ENCODE measurements around the gene MRPS22.

MRPS22 gene

DNA sequence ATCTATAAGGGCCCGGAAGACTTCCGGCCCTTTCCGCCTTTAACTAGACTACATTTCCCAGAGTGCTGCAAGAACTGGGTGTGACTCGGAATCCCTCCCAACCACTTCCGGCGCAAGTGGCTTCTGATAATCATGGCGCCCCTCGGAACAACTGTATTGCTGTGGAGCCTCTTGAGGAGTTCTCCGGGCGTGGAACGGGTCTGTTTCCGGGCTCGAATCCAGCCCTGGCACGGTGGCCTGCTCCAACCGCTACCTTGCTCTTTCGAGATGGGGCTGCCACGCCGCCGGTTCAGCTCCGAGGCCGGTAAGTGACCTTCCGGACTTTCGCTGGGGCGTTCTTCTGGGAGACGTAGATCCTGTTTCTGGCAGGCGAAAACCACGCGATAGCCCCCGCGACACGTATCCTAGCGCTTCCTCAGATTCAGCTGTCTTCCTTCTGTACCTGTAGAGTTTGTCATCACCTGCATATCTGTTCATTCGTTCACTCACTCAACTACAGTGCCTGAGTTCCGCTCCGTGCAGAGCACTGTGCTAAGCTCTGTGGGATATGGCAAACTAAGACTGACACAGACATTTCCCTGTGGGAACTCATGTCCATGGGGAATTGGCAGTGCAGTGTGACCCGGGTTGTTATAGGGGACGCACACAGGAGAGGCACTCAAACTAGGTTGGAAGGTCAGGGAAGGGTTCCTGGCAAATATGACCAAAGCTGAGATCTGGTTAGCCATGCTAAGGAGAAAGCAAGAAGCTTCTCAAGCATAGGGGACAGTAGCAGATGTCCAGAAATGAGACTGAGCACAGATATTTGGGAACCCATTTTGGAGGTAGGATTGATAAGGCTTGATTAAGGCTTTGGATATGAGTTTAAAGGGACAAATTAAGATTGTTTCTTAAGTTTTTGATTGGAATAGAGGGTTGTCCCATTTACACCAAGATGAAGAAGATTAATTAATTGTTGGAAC is at the start of gene MRPS22:
TSS of gene MRPS22 (plus strand) at position 126 of the 962 bp plus-strand sequence. CDS start at position 133, 7 bp downstream.
- peak; percentile 89 for DNase-seq

DNA sequence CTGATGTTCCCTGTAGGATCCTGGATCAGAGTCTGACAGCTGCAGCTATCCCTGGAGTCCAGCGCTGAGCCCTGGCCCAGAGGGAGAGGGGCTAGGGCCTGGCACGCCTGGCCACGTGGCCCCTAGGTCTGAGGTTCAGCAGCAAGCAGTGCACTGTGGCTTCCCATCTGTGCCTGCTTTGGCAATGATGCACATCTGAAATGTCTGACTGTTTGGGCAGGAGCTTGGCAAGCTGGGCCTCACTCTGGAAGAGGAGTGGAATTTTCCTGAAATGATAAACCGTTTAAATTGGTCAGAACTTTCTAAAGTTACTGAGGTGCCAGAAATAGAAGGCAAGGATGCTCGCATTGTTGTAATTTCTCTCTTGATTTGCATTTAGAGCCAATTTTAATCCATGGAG is 48.8 kb upstream of the MRPS22 start:
- no peak for DNase-seq

DNA sequence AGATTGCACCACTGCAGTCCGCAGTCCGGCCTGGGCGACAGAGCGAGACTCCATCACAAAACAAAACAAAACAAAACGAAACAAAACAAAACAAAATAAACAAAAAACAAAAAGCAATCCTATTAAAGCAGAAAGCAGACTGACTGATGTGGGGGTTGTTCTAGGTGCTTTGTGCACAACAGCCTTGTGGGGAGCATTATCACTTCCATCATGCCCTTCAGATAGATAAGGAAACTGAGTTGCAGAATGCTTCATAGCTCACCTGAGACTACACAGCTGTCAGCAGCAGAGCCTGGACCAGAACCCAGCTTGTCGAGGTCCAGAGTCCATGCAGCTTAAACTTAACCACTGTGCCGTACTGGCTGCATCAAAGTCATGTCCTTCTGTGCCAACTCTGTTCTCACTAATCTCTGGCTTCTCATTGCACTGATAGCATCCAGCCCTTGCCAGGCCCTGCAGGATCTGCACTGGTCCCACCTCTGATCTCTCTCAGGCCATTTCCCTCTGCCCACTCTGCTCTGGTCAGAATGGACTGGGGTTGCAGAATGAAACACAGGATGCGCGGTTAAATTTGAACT is 47.6 kb upstream of the MRPS22 start:
- no peak for DNase-seq

DNA sequence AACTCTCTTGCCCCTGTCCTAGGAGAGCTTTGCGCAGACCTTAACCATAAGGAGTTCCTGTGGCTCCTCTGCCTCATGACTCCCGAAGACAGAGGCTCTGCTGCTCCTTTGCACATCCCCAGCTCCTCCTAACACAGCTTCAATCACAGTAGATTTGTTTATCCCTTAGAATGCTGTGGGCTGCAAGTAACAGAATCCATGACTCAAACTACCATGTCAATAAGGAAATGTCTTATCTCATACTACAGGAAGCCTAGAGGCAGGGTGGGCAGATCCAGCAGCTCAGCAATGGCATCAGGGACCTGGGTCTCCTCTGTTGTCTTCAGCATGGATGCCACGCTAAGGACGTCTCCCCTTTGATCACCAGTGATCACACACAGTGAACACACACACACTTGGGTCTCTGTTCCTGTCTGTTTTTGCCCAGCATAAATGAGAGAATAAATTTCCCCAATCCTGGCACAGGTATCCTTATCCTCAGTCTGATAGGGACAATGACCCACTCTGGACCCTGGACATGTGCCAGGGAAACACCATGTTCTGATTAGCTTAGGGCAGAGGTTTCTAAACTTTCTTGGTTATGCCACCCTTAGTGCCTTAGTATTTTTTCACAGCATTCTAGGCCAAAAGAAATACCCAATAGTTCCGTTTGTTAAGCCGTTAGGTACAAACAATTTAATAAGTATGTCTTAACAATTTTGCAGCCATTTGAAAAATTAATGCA is 46.1 kb upstream of the MRPS22 start:
- DNase-seq: no peak

- DNase-seq: no peak
These were observed 44.3 kb upstream of the MRPS22 start for GRCh38 chr3:139299261-139300132.

GRCh38 chr3:139300416-139300815 is 43.4 kb upstream of the MRPS22 start:
- DNase-seq: no peak

DNA sequence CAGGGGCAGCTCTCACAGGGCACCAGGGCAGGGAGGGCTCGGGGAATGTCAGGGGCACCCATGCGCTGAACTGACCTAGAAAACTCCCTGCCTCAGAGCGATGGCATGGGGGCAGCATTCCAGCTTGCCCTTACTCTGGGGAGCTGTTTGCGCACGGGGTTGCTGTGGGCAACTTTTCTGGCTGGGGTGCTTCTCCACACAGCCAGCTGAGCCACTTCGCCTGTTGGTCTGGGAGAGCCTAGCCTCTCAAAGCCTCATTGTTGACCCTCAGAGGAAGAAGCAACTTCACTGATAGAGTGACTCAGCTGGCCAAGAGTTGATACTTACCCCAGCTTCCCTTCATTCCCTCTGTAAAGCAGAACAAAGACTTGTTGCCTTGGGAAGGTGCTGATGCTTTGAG is 42.6 kb upstream of the MRPS22 start:
- DNase-seq: no peak

DNA sequence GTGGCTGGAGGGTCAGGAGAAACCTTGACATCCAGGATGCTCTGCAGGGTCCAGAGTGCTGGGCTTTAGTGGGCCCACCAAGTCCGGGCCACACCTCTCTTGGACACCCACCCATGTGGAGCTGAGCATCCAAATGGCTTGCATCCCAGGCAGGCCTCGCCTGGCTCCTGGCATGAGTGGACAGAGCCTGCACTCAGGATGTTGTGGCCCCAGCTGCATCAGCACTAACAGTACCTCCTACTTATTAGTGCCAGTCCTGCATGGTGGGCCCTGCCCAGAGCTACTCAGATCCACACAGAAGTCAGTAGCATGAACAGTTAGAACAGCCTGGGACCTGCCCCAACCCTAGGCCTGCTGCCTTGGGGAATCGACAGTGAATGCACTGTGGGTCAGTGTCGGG is 42.2 kb upstream of the MRPS22 start:
- DNase-seq: no peak

GRCh38 chr3:139302084-139302800 is 41.6 kb upstream of the MRPS22 start:
- DNase-seq: no peak

GRCh38 chr3:139302801-139303113 is 41.1 kb upstream of the MRPS22 start:
- no peak for DNase-seq

DNA sequence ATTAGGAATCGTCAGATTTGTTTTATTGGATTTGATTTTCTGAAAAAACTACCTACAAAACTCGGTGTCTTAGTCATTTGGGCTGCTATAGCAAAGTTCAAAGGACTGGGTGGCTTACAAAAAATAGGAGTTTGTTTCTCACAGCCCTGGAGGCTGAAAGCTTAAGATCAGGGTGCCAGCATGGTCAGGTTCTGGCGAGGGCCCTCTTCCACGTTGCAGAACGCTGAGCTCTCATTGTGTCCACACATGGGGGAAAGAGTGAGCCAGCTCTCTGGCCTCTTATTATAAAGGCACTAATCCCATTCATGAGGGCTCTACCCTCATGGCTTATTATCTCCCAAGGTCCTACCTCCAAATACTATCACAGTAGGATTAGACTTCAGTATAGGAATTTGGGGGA is 40.6 kb upstream of the MRPS22 start:
- DNase-seq: no peak

- DNase-seq: no peak
These were observed 39.4 kb upstream of the MRPS22 start for GRCh38 chr3:139304383-139304782.

DNA sequence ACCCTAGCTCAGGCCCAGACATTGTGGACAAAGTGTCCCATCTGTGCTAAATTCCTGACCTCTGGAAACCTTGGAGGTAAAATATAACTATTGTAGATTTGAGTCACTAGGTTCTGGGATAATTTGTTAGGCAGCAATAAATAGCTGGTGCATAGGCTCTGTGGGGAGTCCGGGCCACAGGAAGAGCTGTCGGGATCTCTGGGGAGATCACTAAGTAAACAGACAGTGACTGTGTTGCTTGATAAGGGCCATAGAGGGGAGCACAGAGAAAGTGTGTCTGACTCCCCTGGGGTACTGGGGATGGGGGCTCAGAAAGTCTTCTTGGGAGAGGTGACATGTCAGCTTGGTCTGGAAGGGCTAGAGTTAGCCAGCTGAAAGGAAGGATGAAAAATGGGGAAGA is 37.7 kb upstream of the MRPS22 start:
- no peak for DNase-seq

- DNase-seq: no peak
These were observed 36.7 kb upstream of the MRPS22 start for GRCh38 chr3:139307072-139307491.

GRCh38 chr3:139307601-139308555 is 35.9 kb upstream of the MRPS22 start:
- no peak for DNase-seq

- no peak for DNase-seq
These were observed 35.3 kb upstream of the MRPS22 start for GRCh38 chr3:139308560-139308959.

GRCh38 chr3:139309061-139309591 is 34.7 kb upstream of the MRPS22 start:
- no peak for DNase-seq

DNA sequence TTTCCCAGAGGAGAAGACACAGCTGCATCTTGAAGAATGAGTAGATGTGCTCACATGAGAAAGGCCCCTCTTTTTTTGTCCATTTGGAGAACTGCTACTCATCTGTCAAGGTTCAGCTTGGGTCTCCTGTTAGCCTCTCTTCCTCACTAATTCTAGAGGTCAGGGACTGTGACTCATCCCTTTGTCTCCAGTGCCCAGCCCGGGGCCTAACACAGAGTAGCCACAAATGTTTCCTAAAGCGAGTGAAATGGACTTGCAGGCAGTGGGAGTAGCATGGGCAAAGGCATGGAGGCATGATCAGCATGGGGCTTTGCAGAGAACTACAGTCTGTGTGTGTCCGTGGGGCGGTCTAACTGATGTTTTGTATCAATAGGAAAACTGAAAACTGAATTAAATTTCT is 33.9 kb upstream of the MRPS22 start:
- no peak for DNase-seq

DNA sequence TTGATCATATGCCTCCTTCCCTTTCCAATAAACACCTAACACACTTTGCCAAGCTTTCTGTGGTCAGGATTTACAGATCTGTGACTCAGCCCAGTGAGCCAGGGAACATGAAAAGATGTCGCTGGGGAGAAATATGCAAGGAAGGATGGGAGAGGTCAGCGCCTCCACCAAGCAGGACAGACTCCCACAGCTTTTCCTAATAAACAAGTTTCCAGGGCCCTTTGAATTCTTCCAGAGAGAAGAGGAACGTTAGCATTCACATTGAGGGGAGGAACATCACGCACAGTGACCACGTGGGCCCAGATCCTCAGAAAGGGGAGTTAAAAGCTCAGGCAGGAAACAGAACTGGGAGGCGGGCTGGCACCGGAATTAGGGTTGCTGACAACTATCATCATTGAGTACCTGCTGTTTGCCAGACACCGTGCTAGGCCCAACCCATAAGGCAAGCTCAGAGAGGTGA is 33.3 kb upstream of the MRPS22 start:
- no peak for DNase-seq

- DNase-seq: no peak
These were observed 32.3 kb upstream of the MRPS22 start for GRCh38 chr3:139311557-139311956.
